Naive thymus-derived CD4-positive, alpha-beta T cell (primary cell): ENCODE results near the gene EPHA7. TPM values are rescaled to one million over a fixed set of nuclear protein-coding genes. Genes with fewer than 3 reads are reported as not detected.

ENCODE experiments used
- ATAC-seq: fragments of 150-1000 bp; cut with Tn5 transposase; 2 replicates; pipeline ENCODE4 v1.10.0; 2021; ENCODE audit warnings: mild to moderate bottlenecking, moderate library complexity
- CTCF ChIA-PET: fragments of 350-600 bp; sonication (Branson Sonifier 250); formaldehyde crosslinking; loops from one replicate; lab custom pipeline; 2021; ENCODE audit warnings: antibody characterized with exemption; lab: Charles Lee
- POLR2A ChIA-PET: fragments of 350-600 bp; sonication (Branson Sonifier 250); formaldehyde crosslinking; loops from one replicate; lab custom pipeline; 2021; ENCODE audit warnings: antibody characterized with exemption, inconsistent platforms; lab: Charles Lee
- DNase-seq, 9 donors: peaks; one replicate each; pipeline versions ENCODE4 v3.0.0 to v3.0.0-alpha.2; 2020 to 2022; ENCODE audit warnings: mixed read lengths in 1 of 9
- H3K27ac ChIP-seq: one replicate; pipeline ENCODE4 v1.7.0; 2013; ENCODE audit warnings: mild to moderate bottlenecking, low read depth, low read length, moderate library complexity
- H3K27me3 ChIP-seq, 2 donors: one replicate each; pipeline ENCODE4 v1.7.0; 2013; ENCODE audit warnings: low read length in 2 of 2, mild to moderate bottlenecking in 2 of 2, moderate library complexity in 2 of 2; ENCODE audit not compliant: control insufficient read depth in 2 of 2, insufficient read depth in 2 of 2
- H3K36me3 ChIP-seq, 3 experiments: 1 replicate in 2 of 3; 2 replicates in 1 of 3; pipeline ENCODE4 v1.7.0; 2013; ENCODE audit warnings: low read length in 3 of 3, mild to moderate bottlenecking in 3 of 3, moderate library complexity in 1 of 3; ENCODE audit not compliant: insufficient read depth in 3 of 3, control insufficient read depth in 2 of 3
- H3K4me1 ChIP-seq, 2 donors: one replicate each; pipeline ENCODE4 v1.7.0; 2013; ENCODE audit warnings: low read length in 2 of 2, mild to moderate bottlenecking in 2 of 2, moderate library complexity in 1 of 2; ENCODE audit not compliant: control insufficient read depth in 2 of 2, insufficient read depth in 2 of 2
- H3K4me3 ChIP-seq: 2 replicates; pipeline ENCODE4 v1.7.0; 2013; ENCODE audit warnings: mild to moderate bottlenecking, low read length
- H3K9me3 ChIP-seq, 3 experiments: 1 replicate in 2 of 3; 2 replicates in 1 of 3; pipeline ENCODE4 v1.7.0; 2013; ENCODE audit warnings: low read length in 3 of 3; ENCODE audit not compliant: control insufficient read depth in 2 of 3
- H3K27ac Mint-ChIP-seq, 9 donors: one replicate each; pipeline ENCODE4 v1.8.0; 2020 to 2022; ENCODE audit warnings: mixed read lengths in 9 of 9, mild to moderate bottlenecking in 8 of 9, moderate library complexity in 5 of 9, inconsistent platforms in 2 of 9
- H3K27me3 Mint-ChIP-seq, 5 donors: one replicate each; pipeline ENCODE4 v1.8.0; 2021 to 2022; ENCODE audit warnings: mixed read lengths in 5 of 5, mild to moderate bottlenecking in 1 of 5
- H3K36me3 Mint-ChIP-seq, 5 donors: one replicate each; pipeline ENCODE4 v1.8.0; 2020 to 2022; ENCODE audit warnings: mixed read lengths in 5 of 5, mild to moderate bottlenecking in 3 of 5, inconsistent platforms in 1 of 5
- H3K4me1 Mint-ChIP-seq, 7 donors: one replicate each; pipeline ENCODE4 v1.8.0; 2020 to 2022; ENCODE audit warnings: mixed read lengths in 7 of 7, mild to moderate bottlenecking in 3 of 7, inconsistent platforms in 1 of 7
- H3K4me3 Mint-ChIP-seq, 10 donors: one replicate each; pipeline ENCODE4 v1.8.0; 2020 to 2022; ENCODE audit warnings: mild to moderate bottlenecking in 10 of 10, mixed read lengths in 10 of 10, moderate library complexity in 6 of 10, inconsistent platforms in 2 of 10
- H3K9me3 Mint-ChIP-seq, 11 donors: one replicate each; pipeline ENCODE4 v1.8.0; 2020 to 2022; ENCODE audit warnings: mixed read lengths in 11 of 11, mild to moderate bottlenecking in 4 of 11, inconsistent platforms in 1 of 11, moderate library complexity in 1 of 11
- intact Hi-C, 2 donors: fragments of 100-400 bp; cut with micrococcal nuclease; formaldehyde crosslinking; loops; one replicate each; pipeline ENCODE4 v1.15.1; 2023
- polyA plus RNA-seq, 2 donors: library from polyadenylated mRNA; unstranded; fragments of 300-500 nt; fragmentation: Illumina TruSeq; gene quantifications; one replicate each; pipeline ENCODE4 v1.2.3, GENCODE V29; 2021
- total RNA-seq, 6 experiments: library from RNA in 5 of 6; stranded (reverse) in 5 of 6; gene quantifications; 1 replicate in 5 of 6; 2 replicates in 1 of 6; pipeline ENCODE4 v1.2.3 and lab custom pipeline; 2021 to 2026

EPHA7 gene
- total and polyA plus RNA-seq, 7 experiments from 2014 or later: not detected

DNA sequence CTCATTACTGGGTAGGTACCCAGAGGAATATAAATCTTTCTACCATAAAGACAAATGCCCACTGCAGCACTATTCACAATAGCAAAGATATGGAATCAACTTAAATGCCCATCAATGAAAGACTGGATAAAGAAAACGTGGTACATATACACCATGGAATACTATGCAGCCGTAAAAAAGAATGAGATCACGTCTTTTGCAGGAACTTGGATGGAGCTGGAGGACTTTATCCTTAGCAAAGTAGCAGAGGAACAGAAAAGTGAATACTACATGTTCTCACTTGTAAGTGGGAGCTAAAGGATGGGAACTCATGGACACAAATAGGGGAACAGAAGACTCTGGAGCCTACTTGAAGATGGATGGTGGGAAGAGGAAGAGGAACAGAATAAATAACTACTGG is 119.7 kb downstream of the EPHA7 start:
- Mint-ChIP-seq H3K9me3 (peaks cover 0 to 19% (median 4%) of the 10 kb centered on the region in 11 donors), H3K4me1 (no peaks in the 10 kb centered on the region), H3K27me3 (no peaks in the 10 kb centered on the region), H3K4me3 (no peak overlapping the region), H3K36me3 (no peaks in the 10 kb centered on the region), H3K27ac (no peak overlapping the region)
- no peaks in the 10 kb centered on the region for H3K9me3 ChIP-seq
- ATAC-seq (no peak), DNase-seq (no peak)
- no peak overlapping the region for H3K27ac ChIP-seq
- CTCF ChIA-PET: no interaction called here
- no peaks in the 10 kb centered on the region for H3K4me1 ChIP-seq
- POLR2A ChIA-PET: no interaction called here
- no peaks in the 10 kb centered on the region for H3K27me3 ChIP-seq
- H3K4me3 ChIP-seq: no peak overlapping the region
- intact Hi-C loops: no loop called here
- H3K36me3 ChIP-seq: no peaks in the 10 kb centered on the region

DNA sequence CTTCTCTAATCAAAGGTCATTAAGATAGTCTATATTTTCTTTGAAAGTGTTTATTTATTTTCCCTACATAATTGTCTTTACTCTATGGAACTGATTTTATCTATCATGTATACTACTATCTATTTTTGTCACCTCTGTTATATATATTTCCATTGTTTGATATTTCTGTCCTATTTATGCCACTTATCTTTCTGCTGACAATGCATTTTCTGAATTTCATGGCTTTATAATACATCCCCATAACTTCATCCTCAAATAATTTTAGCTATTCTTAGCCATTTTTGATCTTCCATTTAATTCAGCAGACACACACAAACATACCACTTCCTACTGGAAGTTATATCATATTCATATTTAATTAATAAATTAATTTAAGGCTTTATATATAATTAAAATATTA is 123.7 kb downstream of the EPHA7 start:
- intact Hi-C loops: no loop called here
- Mint-ChIP-seq H3K27me3 (no peaks in the 10 kb centered on the region), H3K27ac (no peak overlapping the region), H3K4me3 (no peak overlapping the region), H3K9me3 (peaks cover 0 to 8% (median 4%) of the 10 kb centered on the region in 11 donors), H3K36me3 (no peaks in the 10 kb centered on the region), H3K4me1 (no peaks in the 10 kb centered on the region)
- Histone ChIP-seq H3K4me1 (no peaks in the 10 kb centered on the region), H3K27me3 (no peaks in the 10 kb centered on the region), H3K4me3 (no peak overlapping the region), H3K36me3 (no peaks in the 10 kb centered on the region), H3K27ac (no peak overlapping the region), H3K9me3 (peaks cover 0 to 4% (median 0%) of the 10 kb centered on the region in 3 experiments)
- no peak for DNase-seq
- ChIA-PET CTCF (no interaction called here), POLR2A (no interaction called here)
- ATAC-seq: no peak

DNA sequence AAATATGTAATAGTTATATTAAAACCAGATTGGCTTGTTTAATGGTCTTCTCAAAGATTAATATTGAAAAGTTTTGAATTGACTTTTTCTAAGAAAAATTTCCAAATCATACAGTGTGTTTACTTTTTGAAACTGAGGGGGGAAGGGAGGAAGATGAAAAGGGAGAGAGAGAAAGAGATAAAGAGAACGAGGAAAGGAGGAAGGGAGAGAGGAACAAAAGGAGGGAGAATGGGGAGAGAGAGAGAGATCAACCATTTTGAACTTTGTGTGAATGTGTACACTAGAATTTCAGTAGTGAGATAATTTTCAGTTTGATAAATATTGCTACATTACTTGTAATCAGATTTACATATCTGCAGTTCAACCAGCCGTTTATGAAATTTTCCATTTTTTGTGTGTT is 124.5 kb downstream of the EPHA7 start:
- no peak overlapping the region for H3K27ac ChIP-seq
- CTCF ChIA-PET: no interaction called here
- Mint-ChIP-seq H3K9me3 (peaks cover 0 to 7% (median 3%) of the 10 kb centered on the region in 11 donors), H3K27ac (no peak overlapping the region), H3K27me3 (no peaks in the 10 kb centered on the region), H3K4me1 (no peaks in the 10 kb centered on the region), H3K4me3 (no peak overlapping the region), H3K36me3 (no peaks in the 10 kb centered on the region)
- no peaks in the 10 kb centered on the region for H3K4me1 ChIP-seq
- no peaks in the 10 kb centered on the region for H3K27me3 ChIP-seq
- no peaks in the 10 kb centered on the region for H3K36me3 ChIP-seq
- intact Hi-C loops: no loop called here
- no peak overlapping the region for H3K4me3 ChIP-seq
- POLR2A ChIA-PET: no interaction called here
- peaks cover 0 to 4% (median 0%) of the 10 kb centered on the region in 3 experiments for H3K9me3 ChIP-seq
- DNase-seq (no peak), ATAC-seq (no peak)

DNA sequence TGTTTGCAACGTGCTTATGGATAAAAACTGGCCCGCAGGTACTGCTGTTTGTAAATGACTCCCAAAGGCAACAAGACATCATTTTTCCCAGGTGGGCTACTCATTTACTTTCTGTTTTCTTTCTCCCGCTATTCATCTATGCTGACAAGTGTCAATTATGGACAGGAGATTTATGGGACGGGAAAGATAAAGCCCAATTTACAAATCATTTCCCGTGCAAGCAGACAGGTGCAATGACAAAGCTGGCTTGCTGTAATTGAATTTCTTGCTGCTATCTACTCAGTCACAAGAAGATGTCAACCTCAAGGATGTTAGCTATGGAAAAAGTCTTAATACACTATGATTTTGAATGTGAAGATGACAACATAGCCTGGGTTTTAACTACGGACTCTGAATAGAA is 125.5 kb downstream of the EPHA7 start:
- DNase-seq (no peak), ATAC-seq (no peak)
- Mint-ChIP-seq H3K27me3 (no peaks in the 10 kb centered on the region), H3K36me3 (no peaks in the 10 kb centered on the region), H3K4me3 (no peak overlapping the region), H3K9me3 (peaks cover 0 to 5% (median 0%) of the 10 kb centered on the region in 11 donors), H3K27ac (no peak overlapping the region), H3K4me1 (no peaks in the 10 kb centered on the region)
- no peak overlapping the region for H3K27ac ChIP-seq
- H3K27me3 ChIP-seq: no peaks in the 10 kb centered on the region
- intact Hi-C loops: no loop called here
- no peaks in the 10 kb centered on the region for H3K36me3 ChIP-seq
- peaks cover 0 to 4% (median 0%) of the 10 kb centered on the region in 3 experiments for H3K9me3 ChIP-seq
- no peaks in the 10 kb centered on the region for H3K4me1 ChIP-seq
- ChIA-PET CTCF (no interaction called here), POLR2A (no interaction called here)
- H3K4me3 ChIP-seq: no peak overlapping the region

DNA sequence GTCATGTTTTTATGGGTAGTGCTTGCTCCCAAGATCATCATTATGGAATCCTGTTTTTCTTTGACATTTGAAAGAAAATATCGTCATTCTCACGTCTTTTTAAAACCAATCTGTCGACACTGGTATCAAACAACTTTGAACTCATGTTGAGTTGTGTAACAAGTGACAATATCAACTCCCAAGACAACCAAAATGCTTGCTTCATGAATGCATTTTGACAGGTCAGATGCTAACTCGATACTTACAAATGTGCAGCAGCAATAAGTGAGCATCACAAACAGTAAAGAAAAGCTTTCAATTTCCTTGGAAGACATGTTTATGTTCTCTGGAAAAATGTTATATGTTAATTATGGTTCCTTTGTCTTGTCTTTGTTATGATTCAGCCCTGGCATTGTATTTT is 125.9 kb downstream of the EPHA7 start:
- ATAC-seq (no peak), DNase-seq (no peak)
- Histone ChIP-seq H3K27me3 (no peaks in the 10 kb centered on the region), H3K36me3 (no peaks in the 10 kb centered on the region), H3K4me1 (no peaks in the 10 kb centered on the region), H3K9me3 (peaks cover 0 to 4% (median 0%) of the 10 kb centered on the region in 3 experiments), H3K27ac (no peak overlapping the region), H3K4me3 (no peak overlapping the region)
- Mint-ChIP-seq H3K4me3 (no peak overlapping the region), H3K9me3 (peaks cover 0 to 5% (median 0%) of the 10 kb centered on the region in 11 donors), H3K36me3 (no peaks in the 10 kb centered on the region), H3K27me3 (no peaks in the 10 kb centered on the region), H3K27ac (no peak overlapping the region), H3K4me1 (no peaks in the 10 kb centered on the region)
- POLR2A ChIA-PET: no interaction called here
- CTCF ChIA-PET: no interaction called here
- intact Hi-C loops: no loop called here

DNA sequence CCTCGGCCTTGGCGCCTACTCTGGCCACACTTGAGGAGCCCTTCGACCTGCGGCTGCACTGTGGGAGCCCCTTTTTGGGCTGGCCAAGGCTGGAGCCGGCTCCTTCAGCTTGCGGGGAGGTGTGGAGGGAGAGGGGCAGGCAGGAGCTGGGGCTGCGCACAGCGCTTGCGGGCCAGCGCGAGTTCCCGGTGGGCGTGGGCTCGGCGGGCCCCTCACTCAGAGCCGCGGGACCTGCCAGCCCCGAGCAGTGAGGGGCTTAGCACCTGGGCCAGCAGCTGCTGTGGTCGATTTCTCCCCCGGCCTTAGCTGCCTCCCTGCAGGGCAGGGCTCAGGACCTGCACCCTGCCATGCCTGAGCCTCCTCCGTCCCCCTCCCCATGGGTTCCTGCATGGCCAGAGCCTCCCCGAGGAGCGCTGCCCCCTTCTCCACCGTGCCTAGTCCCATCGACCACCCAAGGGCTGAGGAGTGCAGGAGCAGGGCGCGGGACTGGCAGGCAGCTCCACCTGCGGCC is 136.8 kb downstream of the EPHA7 start:
- intact Hi-C loops: no loop called here
- no peaks in the 10 kb centered on the region for H3K9me3 ChIP-seq
- Mint-ChIP-seq H3K27me3 (no peaks in the 10 kb centered on the region), H3K4me3 (no peak overlapping the region), H3K4me1 (no peaks in the 10 kb centered on the region), H3K27ac (no peak overlapping the region), H3K36me3 (no peaks in the 10 kb centered on the region), H3K9me3 (peaks cover 0 to 14% (median 2%) of the 10 kb centered on the region in 11 donors)
- no peaks in the 10 kb centered on the region for H3K4me1 ChIP-seq
- no peaks in the 10 kb centered on the region for H3K36me3 ChIP-seq
- DNase-seq (no peak), ATAC-seq (no peak)
- ChIA-PET POLR2A (no interaction called here), CTCF (no interaction called here)
- no peaks in the 10 kb centered on the region for H3K27me3 ChIP-seq
- H3K27ac ChIP-seq: no peak overlapping the region
- H3K4me3 ChIP-seq: no peak overlapping the region

DNA sequence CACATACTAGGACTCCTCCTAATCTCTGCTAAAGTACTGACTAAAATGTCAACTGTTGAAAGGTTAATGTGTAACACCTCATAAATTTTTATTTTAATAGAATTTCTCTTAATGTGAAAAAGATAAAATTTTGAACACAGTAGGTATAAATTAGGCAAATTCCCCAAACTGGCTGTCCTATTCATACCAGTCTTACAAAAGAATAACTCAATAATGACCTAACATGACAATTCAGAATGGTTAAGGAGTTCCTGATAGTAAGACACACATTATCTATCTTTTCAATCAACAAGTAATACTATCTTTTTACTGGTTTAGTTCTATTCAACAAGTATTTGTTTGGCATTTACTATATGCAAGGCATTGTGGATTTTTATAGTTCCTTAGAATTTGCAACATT is 141.1 kb downstream of the EPHA7 start:
- ChIA-PET CTCF (no interaction called here), POLR2A (no interaction called here)
- Histone ChIP-seq H3K27ac (no peak overlapping the region), H3K4me3 (no peak overlapping the region), H3K27me3 (no peaks in the 10 kb centered on the region), H3K36me3 (no peaks in the 10 kb centered on the region), H3K4me1 (no peaks in the 10 kb centered on the region), H3K9me3 (no peaks in the 10 kb centered on the region)
- no peaks in the 10 kb centered on the region for H3K27me3 Mint-ChIP-seq
- H3K4me3 Mint-ChIP-seq: no peak overlapping the region
- DNase-seq: no peak
- no peak overlapping the region for H3K27ac Mint-ChIP-seq
- no peak for ATAC-seq
- H3K36me3 Mint-ChIP-seq: no peaks in the 10 kb centered on the region
- H3K9me3 Mint-ChIP-seq: peaks cover 0 to 12% (median 4%) of the 10 kb centered on the region in 11 donors
- intact Hi-C loops: no loop called here
- H3K4me1 Mint-ChIP-seq: no peaks in the 10 kb centered on the region
